Measurements from ENCODE around the gene NCF2. TPM values are rescaled to one million over a fixed set of nuclear protein-coding genes. Genes with fewer than 3 reads are reported as not detected.

Gene NCF2
- total and polyA plus RNA-seq, 4 donors: 38.7 to 193 (median 74.3) TPM

- TF ChIP-seq CTCF (IDR thresholded peaks at IDR 0.05; ENCODE audit: control extremely low read depth, extremely low read depth): no peak
- no peak for DNase-seq
- H3K36me3 ChIP-seq (ENCODE audit: control insufficient read depth in 4 of 4, insufficient read depth in 4 of 4, low read length in 4 of 4): no peaks in the 10 kb centered on the region
- H3K9ac ChIP-seq (ENCODE audit: insufficient read depth in 1 of 2, low read length in 2 of 2): no peak overlapping the region
- H3K27me3 ChIP-seq (ENCODE audit: control insufficient read depth in 3 of 3, insufficient read depth in 3 of 3, low read length in 2 of 3): no peaks in the 10 kb centered on the region
- H3K4me3 ChIP-seq: peak overlapping the region; percentile 19
- peak overlapping the region in 1 of 2 donors; percentile 91 for H3K27ac ChIP-seq (ENCODE audit: low read depth in 1 of 2, low read length in 1 of 2)
- no peak for ATAC-seq (ENCODE audit: insufficient read depth, low FRiP score)
- H3K9me3 ChIP-seq (ENCODE audit: control insufficient read depth in 4 of 4, insufficient read depth in 3 of 4, low read length in 3 of 4): peaks cover 0 to 2% (median 0%) of the 10 kb centered on the region in 4 donors
- 66 to 80% methylated on average over 4 of the region's 4 CpGs for WGBS, 2 donors
- H3K4me1 ChIP-seq (ENCODE audit: control insufficient read depth in 5 of 5, insufficient read depth in 5 of 5, low read length in 5 of 5): peaks cover 0 to 7% (median 0%) of the 10 kb centered on the region in 5 donors
These were observed 400 bp downstream of the NCF2 start for GRCh38 chr1:183589874-183590243.

GRCh38 chr1:183589384-183589783 lies 875 bp downstream of the NCF2 start:
- ATAC-seq (ENCODE audit: insufficient read depth, low FRiP score) (no peak), DNase-seq (no peak)
- 70 to 82% methylated on average over 5 of the region's 5 CpGs for WGBS, 2 donors
- H3K4me1 ChIP-seq (ENCODE audit: control insufficient read depth in 5 of 5, insufficient read depth in 5 of 5, low read length in 5 of 5): peaks cover 0 to 7% (median 0%) of the 10 kb centered on the region in 5 donors
- no peaks in the 10 kb centered on the region for H3K27me3 ChIP-seq (ENCODE audit: control insufficient read depth in 3 of 3, insufficient read depth in 3 of 3, low read length in 2 of 3)
- no peaks in the 10 kb centered on the region for H3K36me3 ChIP-seq (ENCODE audit: control insufficient read depth in 4 of 4, insufficient read depth in 4 of 4, low read length in 4 of 4)
- H3K27ac ChIP-seq (ENCODE audit: low read depth in 1 of 2, low read length in 1 of 2): peak overlapping the region in 1 of 2 donors; percentile 91
- H3K9ac ChIP-seq (ENCODE audit: insufficient read depth in 1 of 2, low read length in 2 of 2): no peak overlapping the region
- peak overlapping the region; percentile 24 for H3K4me3 ChIP-seq
- no peak for TF ChIP-seq CTCF (IDR thresholded peaks at IDR 0.05; ENCODE audit: control extremely low read depth, extremely low read depth)
- peaks cover 0 to 2% (median 0%) of the 10 kb centered on the region in 4 donors for H3K9me3 ChIP-seq (ENCODE audit: control insufficient read depth in 4 of 4, insufficient read depth in 3 of 4, low read length in 3 of 4)

GRCh38 chr1:183588827-183589226 lies 1.4 kb downstream of the NCF2 start:
- Histone ChIP-seq H3K9ac (ENCODE audit: insufficient read depth in 1 of 2, low read length in 2 of 2) (no peak overlapping the region), H3K4me1 (ENCODE audit: control insufficient read depth in 5 of 5, insufficient read depth in 5 of 5, low read length in 5 of 5) (peaks cover 0 to 7% (median 0%) of the 10 kb centered on the region in 5 donors)
- TF ChIP-seq CTCF (IDR thresholded peaks at IDR 0.05; ENCODE audit: control extremely low read depth, extremely low read depth): no peak

GRCh38 chr1:183586926-183587325 lies 3.3 kb downstream of the NCF2 start:
- Histone ChIP-seq H3K4me3 (no peak overlapping the region), H3K9me3 (ENCODE audit: control insufficient read depth in 4 of 4, insufficient read depth in 3 of 4, low read length in 3 of 4) (no peaks in the 10 kb centered on the region), H3K36me3 (ENCODE audit: control insufficient read depth in 4 of 4, insufficient read depth in 4 of 4, low read length in 4 of 4) (no peaks in the 10 kb centered on the region), H3K27me3 (ENCODE audit: control insufficient read depth in 3 of 3, insufficient read depth in 3 of 3, low read length in 2 of 3) (no peaks in the 10 kb centered on the region), H3K9ac (ENCODE audit: insufficient read depth in 1 of 2, low read length in 2 of 2) (no peak overlapping the region), H3K4me1 (ENCODE audit: control insufficient read depth in 5 of 5, insufficient read depth in 5 of 5, low read length in 5 of 5) (peaks cover 0 to 9% (median 5%) of the 10 kb centered on the region in 5 donors), H3K27ac (ENCODE audit: low read depth in 1 of 2, low read length in 1 of 2) (peak overlapping the region in 1 of 2 donors; percentile 21)
- 92 to 99% methylated on average over 8 of the region's 8 CpGs for WGBS, 2 donors
- DNase-seq: no peak
- no peak for ATAC-seq (ENCODE audit: insufficient read depth, low FRiP score)
- TF ChIP-seq CTCF (IDR thresholded peaks at IDR 0.05; ENCODE audit: control extremely low read depth, extremely low read depth): no peak

More at GRCh38 chr1:183588827-183589226, 1.4 kb downstream of the NCF2 start:
- Histone ChIP-seq H3K36me3 (ENCODE audit: control insufficient read depth in 4 of 4, insufficient read depth in 4 of 4, low read length in 4 of 4) (no peaks in the 10 kb centered on the region), H3K27ac (ENCODE audit: low read depth in 1 of 2, low read length in 1 of 2) (peak overlapping the region in 1 of 2 donors; percentile 68), H3K9me3 (ENCODE audit: control insufficient read depth in 4 of 4, insufficient read depth in 3 of 4, low read length in 3 of 4) (peaks cover 0 to 2% (median 0%) of the 10 kb centered on the region in 4 donors), H3K27me3 (ENCODE audit: control insufficient read depth in 3 of 3, insufficient read depth in 3 of 3, low read length in 2 of 3) (no peaks in the 10 kb centered on the region), H3K4me3 (peak overlapping the region; percentile 22)
- ATAC-seq (ENCODE audit: insufficient read depth, low FRiP score) (no peak), DNase-seq (no peak)
